CD4-positive, CD25-positive, alpha-beta regulatory T cell (primary cell): Measurements from ENCODE around the gene SIM2. TPM values are rescaled to one million over a fixed set of nuclear protein-coding genes. Genes with fewer than 3 reads are reported as not detected.
A peak's percentile ranks its signal among the peaks of the same experiment; 100 is the strongest.

ENCODE experiments used
- ATAC-seq, 2 donors: fragments of 150-1000 bp; cut with Tn5 transposase; one replicate each; pipeline ENCODE4 v1.10.0; 2021; ENCODE audit warnings: low read depth in 2 of 2, moderate number of reproducible peaks in 2 of 2, moderate library complexity in 1 of 2
- DNase-seq, 3 donors: peaks; one replicate each; pipeline versions ENCODE4 v3.0.0 to v3.0.0-alpha.2; 2012 to 2022; ENCODE audit warnings: mixed read lengths in 1 of 3
- H3K27ac ChIP-seq: one replicate; pipeline ENCODE4 v1.7.0; 2013; ENCODE audit warnings: mild to moderate bottlenecking, low read length; ENCODE audit not compliant: insufficient read depth, poor library complexity, severe bottlenecking
- H3K27me3 ChIP-seq: one replicate; pipeline ENCODE4 v1.7.0; 2013; ENCODE audit warnings: low read length; ENCODE audit not compliant: control insufficient read depth, insufficient read depth
- H3K36me3 ChIP-seq: one replicate; pipeline ENCODE4 v1.7.0; 2013; ENCODE audit warnings: mild to moderate bottlenecking, low read length, moderate library complexity; ENCODE audit not compliant: control insufficient read depth, insufficient read depth
- H3K4me1 ChIP-seq: 2 replicates; pipeline ENCODE4 v1.7.0; 2013; ENCODE audit warnings: mild to moderate bottlenecking, low read length; ENCODE audit not compliant: insufficient read depth, control insufficient read depth, poor library complexity, severe bottlenecking
- H3K4me3 ChIP-seq: one replicate; pipeline ENCODE4 v1.7.0; 2013; ENCODE audit warnings: low read depth, mild to moderate bottlenecking, low read length, moderate library complexity
- H3K9me3 ChIP-seq, 2 experiments: 1 replicate in 1 of 2; 2 replicates in 1 of 2; pipeline ENCODE4 v1.7.0; 2013; ENCODE audit warnings: low read length in 2 of 2, mild to moderate bottlenecking in 1 of 2, moderate library complexity in 1 of 2; ENCODE audit not compliant: control insufficient read depth in 2 of 2
- H3K27ac Mint-ChIP-seq, 3 donors: one replicate each; pipeline ENCODE4 v1.8.0; 2020 to 2022; ENCODE audit warnings: mild to moderate bottlenecking in 3 of 3, mixed read lengths in 3 of 3, moderate library complexity in 2 of 3
- H3K27me3 Mint-ChIP-seq: one replicate; pipeline ENCODE4 v1.8.0; 2022; ENCODE audit warnings: mild to moderate bottlenecking, mixed read lengths
- H3K36me3 Mint-ChIP-seq: one replicate; pipeline ENCODE4 v1.8.0; 2020; ENCODE audit warnings: mixed read lengths
- H3K4me1 Mint-ChIP-seq, 4 donors: one replicate each; pipeline ENCODE4 v1.8.0; 2020 to 2022; ENCODE audit warnings: mixed read lengths in 4 of 4, mild to moderate bottlenecking in 1 of 4
- H3K4me3 Mint-ChIP-seq, 4 donors: one replicate each; pipeline ENCODE4 v1.8.0; 2020 to 2022; ENCODE audit warnings: mild to moderate bottlenecking in 4 of 4, mixed read lengths in 4 of 4, moderate library complexity in 3 of 4
- H3K9me3 Mint-ChIP-seq, 7 donors: one replicate each; pipeline ENCODE4 v1.8.0; 2020 to 2022; ENCODE audit warnings: mixed read lengths in 7 of 7, mild to moderate bottlenecking in 3 of 7, moderate library complexity in 2 of 7
- polyA plus RNA-seq, 4 donors: library from polyadenylated mRNA; unstranded; fragments of 300-500 nt; fragmentation: Illumina TruSeq; gene quantifications; one replicate each; pipeline ENCODE4 v1.2.3, GENCODE V29; 2021
- total RNA-seq: library from RNA; stranded (reverse); gene quantifications from one replicate; pipeline ENCODE4 v1.2.3, GENCODE V29; 2022

The SIM2 gene
- total and polyA plus RNA-seq, 5 donors from 2014 or later, result 0.03 to 0.18 TPM; not detected in 3

DNA sequence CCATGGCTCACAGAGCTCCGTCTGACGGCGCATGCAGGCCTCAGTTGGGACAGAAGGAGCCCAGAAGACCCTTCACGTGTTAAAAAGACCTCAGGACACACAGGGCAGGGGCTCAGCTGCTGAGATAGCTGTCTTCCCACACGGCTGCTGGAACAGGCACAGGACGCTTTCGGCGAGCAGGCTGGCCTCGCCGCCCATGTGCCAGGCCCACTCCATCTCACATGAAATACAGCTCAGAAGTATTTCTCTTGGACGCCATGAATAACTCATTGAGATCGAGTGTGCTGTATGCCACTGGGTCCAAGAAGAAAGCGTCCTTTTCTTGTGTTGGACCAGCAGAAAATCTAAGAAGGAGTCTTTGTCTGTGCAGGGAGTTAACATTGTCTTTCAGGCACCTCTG, 69.6 kb downstream of the SIM2 start:
- ATAC-seq, result no peak
- Mint-ChIP-seq H3K4me1 (peaks cover 0 to 2% (median 0%) of the 10 kb centered on the region in 4 donors), H3K27me3 (no peaks in the 10 kb centered on the region), H3K36me3 (peaks cover 15% of the 10 kb centered on the region), H3K4me3 (no peak overlapping the region), H3K27ac (no peak overlapping the region), H3K9me3 (peaks cover 0 to 1% (median 0%) of the 10 kb centered on the region in 7 donors)
- no peak overlapping the region for H3K27ac ChIP-seq
- H3K36me3 ChIP-seq, result no peaks in the 10 kb centered on the region
- DNase-seq, result no peak
- H3K4me3 ChIP-seq, result no peak overlapping the region
- no peaks in the 10 kb centered on the region for H3K9me3 ChIP-seq
- H3K4me1 ChIP-seq, result no peaks in the 10 kb centered on the region
- H3K27me3 ChIP-seq, result no peaks in the 10 kb centered on the region

DNA sequence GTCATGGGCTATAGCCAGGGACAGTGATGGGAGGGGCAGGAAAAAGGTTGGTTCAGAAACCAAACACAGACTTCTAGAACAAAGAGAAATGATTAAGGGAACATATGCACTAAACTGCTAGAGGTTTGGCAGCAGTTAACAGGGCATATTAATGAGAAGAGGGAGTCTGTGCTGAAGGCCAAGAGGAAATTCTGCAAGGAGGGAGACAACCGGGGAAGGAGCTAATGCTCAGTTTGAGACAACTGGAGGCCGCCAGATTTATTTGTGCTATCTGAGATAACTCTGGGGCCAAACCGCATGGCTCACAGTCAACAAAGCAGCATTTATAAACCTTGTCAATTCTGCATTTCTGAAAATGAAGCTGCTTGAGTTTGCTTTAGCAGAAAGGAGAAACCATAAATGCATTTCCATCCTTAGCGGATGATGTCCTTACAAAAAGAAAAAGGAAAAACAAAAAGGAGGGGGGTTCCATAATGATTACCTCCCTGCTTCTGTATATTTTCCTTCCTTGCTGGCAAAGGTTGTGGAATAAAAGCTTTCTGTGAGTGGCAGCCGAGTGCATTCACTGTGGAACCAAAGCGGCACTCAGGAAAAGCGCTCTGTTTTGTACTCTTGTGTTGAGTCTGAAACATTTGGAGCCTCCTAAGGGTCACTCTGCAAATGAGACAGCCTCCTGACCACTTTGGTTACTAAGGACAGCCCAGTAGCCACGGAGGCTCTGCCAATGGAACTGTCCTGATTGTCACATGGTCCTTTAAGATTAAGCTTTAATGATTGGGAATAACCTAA, 70.3 kb downstream of the SIM2 start:
- H3K4me3 Mint-ChIP-seq, result no peak overlapping the region
- H3K4me1 Mint-ChIP-seq, result peaks cover 0 to 2% (median 0%) of the 10 kb centered on the region in 4 donors
- no peaks in the 10 kb centered on the region for H3K27me3 ChIP-seq
- H3K4me1 ChIP-seq, result no peaks in the 10 kb centered on the region
- H3K36me3 Mint-ChIP-seq, result peaks cover 11% of the 10 kb centered on the region
- H3K9me3 Mint-ChIP-seq, result peaks cover 0 to 1% (median 0%) of the 10 kb centered on the region in 7 donors
- H3K9me3 ChIP-seq, result no peaks in the 10 kb centered on the region
- H3K27me3 Mint-ChIP-seq, result no peaks in the 10 kb centered on the region
- no peak overlapping the region for H3K27ac ChIP-seq
- H3K4me3 ChIP-seq, result no peak overlapping the region
- ATAC-seq, result no peak
- no peak overlapping the region for H3K27ac Mint-ChIP-seq
- no peaks in the 10 kb centered on the region for H3K36me3 ChIP-seq
- no peak for DNase-seq

DNA sequence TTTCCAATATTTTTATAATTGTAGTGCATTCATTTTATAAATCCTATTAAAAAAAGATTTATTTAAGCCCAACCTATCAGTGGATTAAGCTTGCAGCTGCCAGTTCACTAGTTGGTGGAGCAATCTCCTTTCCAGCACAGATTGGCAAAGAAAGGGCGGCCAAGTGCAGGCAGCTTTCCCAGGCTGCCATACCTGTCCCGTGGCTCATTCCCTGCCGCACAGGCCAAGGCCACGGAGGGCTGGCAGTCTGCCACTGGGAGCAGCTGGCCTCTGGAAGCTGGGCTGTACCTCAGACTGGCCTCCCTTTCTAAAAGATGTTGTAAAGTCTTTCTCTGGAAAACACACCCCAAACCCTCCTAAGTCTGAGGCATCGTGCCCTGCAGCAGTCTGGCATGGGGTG, 74.2 kb downstream of the SIM2 start:
- H3K9me3 ChIP-seq, result no peaks in the 10 kb centered on the region
- H3K36me3 ChIP-seq, result no peaks in the 10 kb centered on the region
- no peak overlapping the region for H3K27ac ChIP-seq
- Mint-ChIP-seq H3K9me3 (no peaks in the 10 kb centered on the region), H3K27me3 (no peaks in the 10 kb centered on the region), H3K4me3 (no peak overlapping the region), H3K36me3 (peaks cover 3% of the 10 kb centered on the region), H3K27ac (no peak overlapping the region), H3K4me1 (peaks cover 0 to 5% (median 0%) of the 10 kb centered on the region in 4 donors)
- ATAC-seq (no peak), DNase-seq (no peak)
- H3K4me3 ChIP-seq, result no peak overlapping the region
- H3K27me3 ChIP-seq, result no peaks in the 10 kb centered on the region
- no peaks in the 10 kb centered on the region for H3K4me1 ChIP-seq

DNA sequence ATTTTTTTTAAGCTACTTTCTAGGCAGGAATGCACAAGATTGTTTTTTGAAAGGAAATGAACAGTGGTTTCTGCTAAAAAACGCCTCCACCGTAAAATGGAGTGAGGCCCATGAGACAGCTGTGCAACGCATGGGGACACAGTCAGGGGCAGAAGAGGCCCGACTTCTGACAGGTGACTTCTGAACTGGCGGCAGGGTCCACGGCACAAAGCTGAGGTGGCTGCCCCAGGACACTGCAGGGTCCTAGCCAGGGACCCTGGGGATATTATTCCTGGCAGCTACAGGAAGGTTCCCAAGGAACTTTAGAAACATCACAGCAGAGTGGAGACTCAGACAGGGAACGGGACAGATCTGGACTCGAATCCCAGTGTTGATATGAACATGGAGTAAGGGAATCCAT, 75.1 kb downstream of the SIM2 start:
- Mint-ChIP-seq H3K4me3 (no peak overlapping the region), H3K27ac (no peak overlapping the region), H3K27me3 (no peaks in the 10 kb centered on the region), H3K9me3 (no peaks in the 10 kb centered on the region), H3K36me3 (peaks cover under 1% of the 10 kb centered on the region), H3K4me1 (peaks cover 0 to 4% (median 0%) of the 10 kb centered on the region in 4 donors)
- H3K4me1 ChIP-seq, result no peaks in the 10 kb centered on the region
- no peaks in the 10 kb centered on the region for H3K9me3 ChIP-seq
- H3K4me3 ChIP-seq, result no peak overlapping the region
- H3K36me3 ChIP-seq, result no peaks in the 10 kb centered on the region
- DNase-seq, result no peak
- H3K27ac ChIP-seq, result no peak overlapping the region
- no peaks in the 10 kb centered on the region for H3K27me3 ChIP-seq
- ATAC-seq, result no peak

DNA sequence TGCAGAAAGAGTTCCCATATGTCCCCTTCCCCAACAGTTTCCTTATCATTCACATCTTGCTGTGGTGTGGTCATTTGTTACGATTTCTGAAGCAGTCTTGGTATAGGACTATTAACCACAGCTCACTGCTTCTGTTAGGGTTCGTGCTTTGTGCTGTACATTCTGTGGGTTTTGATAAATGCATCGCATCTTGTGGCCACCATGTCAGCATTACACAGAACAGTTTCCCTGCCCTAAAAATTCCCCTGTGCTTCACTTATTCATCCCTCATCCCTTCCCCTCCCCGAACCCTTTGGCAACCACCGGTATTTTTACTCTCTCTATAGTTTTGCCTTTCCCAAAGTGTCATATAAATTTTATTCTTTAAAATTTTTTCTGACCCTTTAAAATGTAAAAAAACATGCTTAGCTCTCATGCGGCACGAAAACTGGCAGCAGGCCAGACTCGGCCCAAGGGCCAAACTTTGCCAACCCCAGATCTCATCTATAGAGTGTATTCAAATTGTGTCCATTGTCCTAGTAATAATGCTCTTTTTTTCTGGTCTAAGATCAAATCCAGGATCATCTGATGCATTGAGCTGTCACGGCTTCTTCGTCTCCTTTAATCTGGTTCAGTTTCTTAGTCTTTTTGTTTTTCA, 78.2 kb downstream of the SIM2 start:
- H3K9me3 Mint-ChIP-seq, result no peaks in the 10 kb centered on the region
- Histone ChIP-seq H3K27ac (no peak overlapping the region), H3K36me3 (no peaks in the 10 kb centered on the region), H3K4me3 (no peak overlapping the region), H3K4me1 (no peaks in the 10 kb centered on the region), H3K27me3 (no peaks in the 10 kb centered on the region), H3K9me3 (no peaks in the 10 kb centered on the region)
- H3K27me3 Mint-ChIP-seq, result no peaks in the 10 kb centered on the region
- no peak for DNase-seq
- H3K36me3 Mint-ChIP-seq, result peaks cover 4% of the 10 kb centered on the region
- H3K4me1 Mint-ChIP-seq, result peaks cover 0 to 9% (median 0%) of the 10 kb centered on the region in 4 donors
- no peak for ATAC-seq
- no peak overlapping the region for H3K27ac Mint-ChIP-seq
- no peak overlapping the region for H3K4me3 Mint-ChIP-seq

DNA sequence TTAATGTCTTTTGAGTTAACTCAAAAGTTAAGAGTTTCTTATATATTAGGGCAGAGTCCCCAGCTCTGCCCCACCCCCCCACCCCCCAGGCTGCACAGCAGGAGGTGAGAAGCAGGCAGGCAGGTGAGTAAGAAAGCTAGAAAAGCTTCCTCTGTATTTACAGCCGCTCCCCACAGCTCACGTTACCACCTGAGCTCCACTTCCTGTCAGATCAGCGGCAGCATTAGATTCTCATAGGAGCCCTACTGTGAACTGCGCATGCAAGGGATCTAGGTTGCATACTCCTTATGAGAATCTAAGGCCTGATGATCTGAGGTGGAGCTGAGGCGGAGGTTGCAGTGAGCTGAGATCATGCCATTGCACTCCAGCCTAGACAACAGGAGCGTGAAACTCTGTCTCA, 81.9 kb downstream of the SIM2 start:
- H3K36me3 Mint-ChIP-seq, result peaks cover 7% of the 10 kb centered on the region
- ATAC-seq (peak in 1 of 2 donors; percentile 18), DNase-seq (peak in 1 of 3 donors; percentile 15)
- H3K4me3 ChIP-seq, result no peak overlapping the region
- H3K27me3 Mint-ChIP-seq, result no peaks in the 10 kb centered on the region
- H3K27ac Mint-ChIP-seq, result no peak overlapping the region
- no peaks in the 10 kb centered on the region for H3K36me3 ChIP-seq
- H3K4me1 Mint-ChIP-seq, result peaks cover 0 to 5% (median 0%) of the 10 kb centered on the region in 4 donors
- no peak overlapping the region for H3K4me3 Mint-ChIP-seq
- no peak overlapping the region for H3K27ac ChIP-seq
- no peaks in the 10 kb centered on the region for H3K27me3 ChIP-seq
- H3K9me3 Mint-ChIP-seq, result peaks cover 0 to 2% (median 0%) of the 10 kb centered on the region in 7 donors
- H3K4me1 ChIP-seq, result no peaks in the 10 kb centered on the region
- H3K9me3 ChIP-seq, result no peaks in the 10 kb centered on the region

DNA sequence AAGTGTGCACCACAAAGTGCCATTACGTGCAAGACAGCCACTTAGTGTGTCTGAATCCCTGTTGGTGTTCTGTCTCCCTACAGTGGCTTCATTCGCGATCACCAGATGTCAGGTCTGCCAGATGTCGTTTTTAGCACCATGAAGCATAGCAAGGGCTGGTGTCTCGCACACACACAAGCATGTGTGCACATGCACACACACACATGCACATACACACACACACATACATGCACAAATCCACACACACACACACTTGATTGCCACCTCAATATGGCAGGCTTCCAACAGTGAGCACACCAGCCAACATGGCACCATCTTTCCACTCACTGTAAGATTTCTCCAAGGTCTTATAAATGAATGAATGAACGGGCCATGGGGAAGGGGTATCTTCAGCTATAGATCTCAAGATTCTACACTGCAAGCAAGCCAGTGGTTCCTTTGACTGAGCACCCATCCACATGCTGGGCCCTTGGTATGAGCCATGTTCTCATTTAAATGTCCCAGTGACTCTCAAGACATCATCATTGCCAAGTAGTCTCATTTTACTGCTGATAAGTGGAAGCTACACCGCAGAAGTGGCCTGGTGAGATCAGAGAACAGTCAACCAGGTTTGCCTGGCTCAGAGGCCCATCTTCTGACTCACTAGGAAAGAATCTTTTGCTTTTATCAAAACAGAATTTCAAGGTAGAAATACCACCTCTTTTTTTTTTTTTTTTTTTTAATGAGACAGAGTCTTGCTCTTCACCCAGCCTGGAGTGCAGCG, 84.9 kb downstream of the SIM2 start:
- Mint-ChIP-seq H3K27me3 (no peaks in the 10 kb centered on the region), H3K4me3 (no peak overlapping the region), H3K9me3 (peaks cover 0 to 2% (median 0%) of the 10 kb centered on the region in 7 donors), H3K36me3 (peaks cover 11% of the 10 kb centered on the region), H3K27ac (no peak overlapping the region), H3K4me1 (peaks cover 0 to 5% (median under 1%) of the 10 kb centered on the region in 4 donors)
- Histone ChIP-seq H3K36me3 (no peaks in the 10 kb centered on the region), H3K9me3 (no peaks in the 10 kb centered on the region), H3K27ac (no peak overlapping the region), H3K4me3 (no peak overlapping the region), H3K27me3 (no peaks in the 10 kb centered on the region), H3K4me1 (no peaks in the 10 kb centered on the region)
- DNase-seq (no peak), ATAC-seq (no peak)
